ENCODE measurements around the gene FBXW11. TPM values are rescaled to one million over a fixed set of nuclear protein-coding genes. Genes with fewer than 3 reads are reported as not detected.

Gene FBXW11
- total RNA-seq, 1 experiment from 2014 or later = 85.3 TPM

DNA sequence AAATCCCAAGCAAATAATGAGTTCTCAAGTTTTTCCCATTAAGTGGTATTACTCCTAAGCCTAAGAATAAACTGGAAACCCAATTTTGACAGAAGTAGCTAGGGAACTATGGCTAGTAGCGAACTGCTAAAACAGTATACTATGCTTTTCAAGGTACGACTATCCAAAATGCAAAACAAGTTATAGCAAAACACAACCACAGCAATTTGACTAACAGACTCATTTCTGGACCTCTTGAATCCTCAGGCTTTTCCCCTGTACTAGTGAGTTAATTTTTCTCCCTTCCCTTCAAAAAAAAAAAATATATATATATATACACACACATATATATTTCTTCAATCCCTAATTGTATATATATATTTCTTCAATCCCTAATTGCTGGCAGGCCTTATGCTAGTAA lies 7.3 kb downstream of the FBXW11 start:
- no peaks in the 10 kb centered on the region for H3K27me3 Mint-ChIP-seq (ENCODE audit: low read depth)
- Histone ChIP-seq H2BK120ac (ENCODE audit: low read depth, low read length, poor library complexity, severe bottlenecking) (no peak overlapping the region), H3K18ac (ENCODE audit: insufficient read length, low read depth, low read length) (no peak overlapping the region), H2AFZ (ENCODE audit: low read length) (no peak overlapping the region), H3K23ac (ENCODE audit: insufficient read length, low read depth, low read length) (no peak overlapping the region), H4K8ac (replicated peaks; ENCODE audit: insufficient read length, low read depth, low read length) (no peak overlapping the region), H2BK20ac (ENCODE audit: low read depth, low read length, poor library complexity, severe bottlenecking) (no peak overlapping the region), H4K20me1 (ENCODE audit: control insufficient read depth, insufficient read depth, insufficient read length) (no peaks in the 10 kb centered on the region), H3K4me1 (ENCODE audit: insufficient read depth, low read length) (peaks cover 5% of the 10 kb centered on the region), H3K4ac (ENCODE audit: low read depth, low read length) (no peak overlapping the region), H2BK12ac (ENCODE audit: insufficient read length, low read depth, low read length) (no peak overlapping the region), H4K91ac (ENCODE audit: insufficient read length, low read depth, low read length) (no peak overlapping the region), H3K79me1 (ENCODE audit: insufficient read depth, low read depth, low read length, poor library complexity, severe bottlenecking) (peaks cover 3% of the 10 kb centered on the region), H2BK5ac (ENCODE audit: insufficient read length, low read length) (no peak overlapping the region), H3K9ac (ENCODE audit: extremely low read depth, insufficient read length, low read length) (no peak overlapping the region), H3K9me3 (ENCODE audit: control insufficient read depth, low read depth, low read length) (no peaks in the 10 kb centered on the region), H3K4me2 (ENCODE audit: insufficient read depth, insufficient read length, low read length) (no peak overlapping the region), H3K27me3 (ENCODE audit: insufficient read depth, low read length) (no peaks in the 10 kb centered on the region), H3T11ph (ENCODE audit: low read length) (no peak overlapping the region), H2BK15ac (ENCODE audit: low read depth, low read length) (no peak overlapping the region), H4K5ac (ENCODE audit: insufficient read length, low read depth, low read length) (no peak overlapping the region), H3K27ac (ENCODE audit: insufficient read length, low read depth, low read length) (no peak overlapping the region), H3K56ac (ENCODE audit: insufficient read length, low read depth, low read length) (no peak overlapping the region), H3K23me2 (ENCODE audit: insufficient read length, low read depth, low read length, poor library complexity, severe bottlenecking) (no peaks in the 10 kb centered on the region), H3K14ac (ENCODE audit: insufficient read depth, low read length) (no peak overlapping the region), H3K79me2 (ENCODE audit: insufficient read depth, low read length) (peaks cover 81% of the 10 kb centered on the region; the same call in 1 of the 2 replicates), H2AK5ac (ENCODE audit: insufficient read length, low read length) (no peak overlapping the region)
- H3K36me3 Mint-ChIP-seq (ENCODE audit: insufficient read depth in 1 of 3, low read depth in 3 of 3) = peaks cover 2 to 25% (median 17%) of the 10 kb centered on the region in 3 experiments; a peak in 5 of 7 replicates
- H3K9me3 Mint-ChIP-seq = no peaks in the 10 kb centered on the region
- peaks cover 86 to 92% of the 10 kb centered on the region in 2 experiments for H3K4me1 Mint-ChIP-seq
- no peak overlapping the region for H3K27ac Mint-ChIP-seq
- WGBS (ENCODE audit: extremely low coverage, insufficient read length, low lambda C conversion rate) = no CpG with 5 or more reads among the region's 2 CpGs
- no peak overlapping the region for H3K4me3 Mint-ChIP-seq
- TF ChIP-seq CTCF (conservative IDR thresholded peaks at IDR 0.05) = no peak
- DNase-seq = no peak
